A673 (cell line): Measurements from ENCODE around the gene ITGBL1. TPM values are rescaled to one million over a fixed set of nuclear protein-coding genes. Genes with fewer than 3 reads are reported as not detected.

ENCODE experiments used
- BruUV-seq: library from RNA; stranded (reverse); fragments of 400-500 nt; replicated peaks from 2 replicates; lab custom pipeline; 2021; lab: Mats Ljungman, UMichigan
- CTCF ChIA-PET: fragments of 300-600 bp; sonication (Branson Sonifier 250); formaldehyde crosslinking; loops from one replicate; lab custom pipeline; 2022; ENCODE audit warnings: antibody characterized with exemption; lab: Charles Lee
- POLR2A ChIA-PET: fragments of 300-600 bp; sonication (Branson Sonifier 250); formaldehyde crosslinking; loops from one replicate; lab custom pipeline; 2022; ENCODE audit warnings: antibody characterized with exemption; ENCODE audit not compliant: low non-redundant PET; lab: Charles Lee
- DNase-seq: peaks from one replicate; pipeline ENCODE4 v3.0.0-alpha.2; 2015; ENCODE audit warnings: low spot score
- H3K27ac ChIP-seq: fragments of 200-600 bp; sonication (generic); 2 replicates; pipeline ENCODE4 v1.5.1; 2016; ENCODE audit warnings: mixed run types, low read depth, mild to moderate bottlenecking, mixed read lengths, antibody characterized with exemption, low read length; ENCODE audit not compliant: poor library complexity, severe bottlenecking
- H3K27me3 ChIP-seq: fragments of 200-600 bp; sonication (generic); replicated peaks from 2 replicates; pipeline ENCODE4 v1.6.1; 2017; ENCODE audit warnings: mixed run types, low read depth, mild to moderate bottlenecking, mixed read lengths, antibody characterized with exemption, low read length; ENCODE audit not compliant: insufficient read depth, poor library complexity
- H3K36me3 ChIP-seq: fragments of 200-600 bp; sonication (generic); 2 replicates; pipeline ENCODE4 v1.6.1; 2016; ENCODE audit warnings: mixed run types, mild to moderate bottlenecking, mixed read lengths, antibody characterized with exemption, low read length; ENCODE audit not compliant: insufficient read depth, poor library complexity, severe bottlenecking
- H3K4me1 ChIP-seq: fragments of 200-600 bp; sonication (generic); 2 replicates; pipeline ENCODE4 v1.6.1; 2017; ENCODE audit warnings: mixed run types, mild to moderate bottlenecking, mixed read lengths, antibody characterized with exemption, low read length; ENCODE audit not compliant: insufficient read depth, poor library complexity, severe bottlenecking
- H3K4me3 ChIP-seq: fragments of 200-600 bp; sonication (generic); 2 replicates; pipeline ENCODE4 v1.5.1; 2016; ENCODE audit warnings: low read depth, mixed run types, mild to moderate bottlenecking, mixed read lengths, low read length; ENCODE audit not compliant: poor library complexity, severe bottlenecking
- H3K9me3 ChIP-seq: fragments of 200-600 bp; sonication (generic); 2 replicates; pipeline ENCODE4 v1.6.1; 2016; ENCODE audit warnings: mixed run types, low read depth, mild to moderate bottlenecking, mixed read lengths, antibody characterized with exemption, low read length; ENCODE audit not compliant: poor library complexity, severe bottlenecking
- CTCF ChIP-seq: fragments of 300-800, 200-600 bp; sonication (generic); conservative IDR thresholded peaks from 2 replicates; pipeline ENCODE4 v1.5.1; 2017; ENCODE audit warnings: low read depth, mild to moderate bottlenecking, antibody characterized with exemption, low read length, moderate library complexity, mixed read lengths
- EZH2 ChIP-seq: fragments of 200-600 bp; sonication (generic); IDR thresholded peaks from 2 replicates; pipeline ENCODE4 v1.6.1; 2017; ENCODE audit warnings: borderline replicate concordance, low read depth, mild to moderate bottlenecking, mixed read lengths, antibody characterized with exemption, low read length; ENCODE audit not compliant: poor library complexity, severe bottlenecking
- intact Hi-C: fragments of 100-400 bp; cut with micrococcal nuclease; formaldehyde crosslinking; loops from one replicate; pipeline ENCODE4 v1.10.0; 2022; ENCODE audit not compliant: unreplicated experiment
- total RNA-seq: library from RNA; stranded (reverse); gene quantifications from 2 replicates; pipeline ENCODE4 v1.2.3, GENCODE V29; 2021

Gene ITGBL1
- total RNA-seq, 1 experiment from 2014 or later, result 0.64 TPM

- BruUV-seq, result no TSS peak
- Histone ChIP-seq H3K27ac (no peak overlapping the region), H3K9me3 (no peaks in the 10 kb centered on the region), H3K4me1 (peaks cover 21% of the 10 kb centered on the region), H3K36me3 (no peaks in the 10 kb centered on the region), H3K27me3 (no peaks in the 10 kb centered on the region), H3K4me3 (no peak overlapping the region)
- ChIA-PET CTCF (no interaction called here), POLR2A (no interaction called here)
- no peak for TF ChIP-seq EZH2
- TF ChIP-seq CTCF, result no peak
- intact Hi-C loops, result no loop called here
- no peak for DNase-seq
These were observed 168.6 kb downstream of the ITGBL1 start for GRCh38 chr13:101621099-101621498.

- no peaks in the 10 kb centered on the region for H3K9me3 ChIP-seq
- H3K36me3 ChIP-seq, result no peaks in the 10 kb centered on the region
- no peaks in the 10 kb centered on the region for H3K27me3 ChIP-seq
- intact Hi-C loops, result no loop called here
- no peak for TF ChIP-seq EZH2
- TF ChIP-seq CTCF, result no peak
- POLR2A ChIA-PET, result interaction anchor here (0.6 kb wide), 1 partner anchor 104 kb away, joined by 3 read pairs; no protein-coding TSS in a partner anchor
- CTCF ChIA-PET, result no interaction called here
- H3K4me3 ChIP-seq, result no peak overlapping the region
- peak; percentile 4 for DNase-seq
- no TSS peak for BruUV-seq
- peak overlapping the region; percentile 66 for H3K27ac ChIP-seq
- H3K4me1 ChIP-seq, result peaks cover 25% of the 10 kb centered on the region
These were observed 171.2 kb downstream of the ITGBL1 start for GRCh38 chr13:101623470-101624209.

- intact Hi-C loops, result no loop called here
These were observed 171.9 kb downstream of the ITGBL1 start for GRCh38 chr13:101624210-101624922.

More at GRCh38 chr13:101624210-101624922, 171.9 kb downstream of the ITGBL1 start:
- no TSS peak for BruUV-seq
- Histone ChIP-seq H3K27me3 (no peaks in the 10 kb centered on the region), H3K27ac (peak overlapping the region; percentile 66), H3K36me3 (no peaks in the 10 kb centered on the region), H3K4me1 (peaks cover 25% of the 10 kb centered on the region), H3K9me3 (no peaks in the 10 kb centered on the region), H3K4me3 (no peak overlapping the region)
- DNase-seq, result peak; percentile 85
- ChIA-PET CTCF (no interaction called here), POLR2A (interaction anchor here (0.6 kb wide), 1 partner anchor 103 kb away, joined by 3 read pairs; no protein-coding TSS in a partner anchor)
- TF ChIP-seq CTCF, result no peak
- no peak for TF ChIP-seq EZH2
